Measurements from ENCODE around the gene DENND4A.

Gene DENND4A

GRCh38 chr15:65660927-65661326 is 131.2 kb downstream of the DENND4A start:
- no peak for DNase-seq

- DNase-seq, result no peak
Observed at GRCh38 chr15:65659502-65660052, 132.5 kb downstream of the DENND4A start.

GRCh38 chr15:65655457-65655856 is 136.6 kb downstream of the DENND4A start:
- no peak for DNase-seq

- DNase-seq, result no peak
Observed at GRCh38 chr15:65655026-65655425, 137.1 kb downstream of the DENND4A start.

GRCh38 chr15:65653801-65654521 is 138.1 kb downstream of the DENND4A start:
- no peak for DNase-seq

- DNase-seq, result no peak
Observed at GRCh38 chr15:65653341-65653740, 138.8 kb downstream of the DENND4A start.

GRCh38 chr15:65651831-65652749 is 140.0 kb downstream of the DENND4A start:
- no peak for DNase-seq

- no peak for DNase-seq
Observed at GRCh38 chr15:65651042-65651322, 141.1 kb downstream of the DENND4A start.

- DNase-seq, result no peak
Observed at GRCh38 chr15:65650312-65651041, 141.6 kb downstream of the DENND4A start.

GRCh38 chr15:65646486-65646885 is 145.6 kb downstream of the DENND4A start:
- DNase-seq, result no peak

- DNase-seq, result no peak
Observed at GRCh38 chr15:65645392-65645791, 146.7 kb downstream of the DENND4A start.

GRCh38 chr15:65644282-65644681 is 147.8 kb downstream of the DENND4A start:
- DNase-seq, result no peak

- no peak for DNase-seq
Observed at GRCh38 chr15:65642594-65642993, 149.5 kb downstream of the DENND4A start.

GRCh38 chr15:65641768-65642475 is 150.2 kb downstream of the DENND4A start:
- no peak for DNase-seq

GRCh38 chr15:65639509-65639908 is 152.6 kb downstream of the DENND4A start:
- no peak for DNase-seq

- peak; percentile 29 for DNase-seq
Observed at GRCh38 chr15:65638681-65639089, 153.4 kb downstream of the DENND4A start.

- DNase-seq, result no peak
Observed at GRCh38 chr15:65638109-65638508, 154.0 kb downstream of the DENND4A start.

GRCh38 chr15:65634356-65634755 is 157.7 kb downstream of the DENND4A start:
- no peak for DNase-seq

- DNase-seq, result no peak
Observed at GRCh38 chr15:65633752-65634151, 158.3 kb downstream of the DENND4A start.

- DNase-seq, result no peak
Observed at GRCh38 chr15:65632780-65633375, 159.2 kb downstream of the DENND4A start.

- no peak for DNase-seq
Observed at GRCh38 chr15:65631503-65631902, 160.6 kb downstream of the DENND4A start.

- DNase-seq, result no peak
Observed at GRCh38 chr15:65630760-65631159, 161.3 kb downstream of the DENND4A start.

Measured in NCI-H748 treated with DMSO at 0.1 percent for 48 hours (cell line).